ENCODE results near the gene CERCAM.
"Not testable (repeated sequence)": the region's sequence is repeated elsewhere in the genome, so short reads cannot be mapped to it uniquely, and the experiment has no call there.

Gene CERCAM

GRCh38 chr9:128393145-128393775 lies 27.4 kb upstream of the CERCAM start:
- no peak for DNase-seq

GRCh38 chr9:128393970-128394369 lies 26.7 kb upstream of the CERCAM start:
- no peak for DNase-seq

- DNase-seq = no peak
Observed at GRCh38 chr9:128394379-128395168, 26.1 kb upstream of the CERCAM start.

GRCh38 chr9:128396970-128397613 lies 23.6 kb upstream of the CERCAM start:
- DNase-seq = no peak

- no peak for DNase-seq
Observed at GRCh38 chr9:128397831-128398230, 22.8 kb upstream of the CERCAM start.

- no peak for DNase-seq
Observed at GRCh38 chr9:128399861-128400260, 20.8 kb upstream of the CERCAM start.

DNA sequence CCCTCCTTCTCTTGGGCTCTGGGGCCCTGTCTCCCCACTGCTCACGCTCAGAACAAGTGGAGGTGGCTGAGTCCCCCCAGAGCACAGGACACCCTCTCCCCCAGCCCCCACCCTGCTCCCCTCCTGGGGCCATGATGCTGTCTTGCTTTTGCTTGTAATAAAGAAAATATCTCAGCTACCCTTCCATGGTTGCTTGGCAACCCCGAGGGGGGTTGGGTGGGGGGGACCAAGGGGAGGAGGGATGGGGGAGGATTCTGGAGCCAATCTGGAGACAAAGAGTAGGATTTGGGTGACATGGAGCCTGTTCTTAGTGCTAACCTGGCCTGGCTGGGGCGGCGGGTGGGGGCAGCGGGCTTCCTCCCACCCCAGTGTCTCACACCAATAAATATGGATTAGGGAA lies 16.1 kb upstream of the CERCAM start:
- no peak for DNase-seq

- no peak for DNase-seq
Observed at GRCh38 chr9:128405077-128405779, 15.4 kb upstream of the CERCAM start.

DNA sequence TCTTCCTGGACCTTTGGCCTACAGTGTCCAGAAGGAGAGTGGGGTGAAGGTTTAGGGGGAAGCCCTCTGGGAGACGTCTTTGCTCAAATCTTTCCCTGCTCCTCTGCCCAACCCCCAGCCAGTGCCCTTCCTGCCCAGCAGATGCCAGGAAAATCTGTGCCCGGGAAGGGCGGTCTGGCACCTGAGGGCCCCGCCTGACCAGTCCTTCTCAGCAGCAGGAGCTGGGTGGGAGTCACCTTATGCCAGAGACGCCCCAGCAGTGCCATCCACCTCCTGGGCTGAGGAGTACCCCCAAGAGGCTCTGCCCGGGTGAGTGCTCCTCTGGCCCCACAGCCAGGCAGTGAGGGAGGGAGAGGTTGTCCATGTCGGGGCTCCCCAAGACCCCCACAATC lies 14.9 kb upstream of the CERCAM start:
- DNase-seq = no peak

DNA sequence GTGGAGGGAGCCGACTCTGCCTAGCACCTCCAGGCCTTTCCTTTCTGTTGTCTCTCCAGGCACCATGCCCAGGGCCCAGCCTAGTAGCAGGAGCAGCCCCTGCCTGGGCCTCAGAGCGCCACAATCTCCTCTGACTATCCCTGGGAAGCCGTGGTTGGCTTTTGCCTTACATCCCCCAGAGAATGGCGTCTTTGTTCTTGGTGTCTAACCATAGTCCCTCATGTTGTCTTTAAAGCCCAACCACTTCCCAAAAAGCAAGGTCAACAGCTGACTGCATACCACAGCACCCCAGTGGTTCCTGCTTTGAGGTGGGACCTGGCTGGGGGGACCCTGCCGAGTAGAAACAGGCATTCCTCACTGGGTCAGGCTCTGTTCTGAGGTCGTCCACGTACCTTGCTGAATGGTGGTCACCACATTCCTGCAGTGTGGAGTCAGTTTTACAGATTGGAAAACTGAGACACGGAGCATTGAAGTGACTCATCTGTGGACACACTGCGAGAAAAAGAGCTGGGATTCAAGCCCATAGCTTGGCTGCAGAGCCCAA lies 13.7 kb upstream of the CERCAM start:
- no peak for DNase-seq

- no peak for DNase-seq
Observed at GRCh38 chr9:128408963-128409431, 11.7 kb upstream of the CERCAM start.

GRCh38 chr9:128409450-128409849 lies 11.2 kb upstream of the CERCAM start:
- no peak for DNase-seq

DNA sequence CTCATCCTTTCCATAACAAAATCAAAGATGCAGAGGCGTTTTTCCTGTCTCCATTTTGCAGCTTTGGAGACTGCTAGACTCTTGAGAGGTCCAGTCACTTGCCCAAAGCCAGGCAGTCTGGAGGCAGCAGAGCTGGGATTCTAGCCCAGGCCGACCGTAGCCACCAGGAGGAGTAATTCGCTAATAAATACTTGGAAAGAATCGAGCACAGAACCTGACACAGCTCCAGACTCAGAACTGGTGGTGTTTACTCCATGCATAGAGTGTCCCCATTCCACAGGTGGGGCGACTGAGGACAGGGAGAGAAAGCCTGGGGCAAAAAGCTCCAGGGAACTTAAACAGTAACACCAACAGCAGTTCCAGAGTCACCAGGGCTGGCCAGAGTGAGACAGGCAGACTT lies 10.7 kb upstream of the CERCAM start:
- DNase-seq = no peak

- no peak for DNase-seq
Observed at GRCh38 chr9:128411364-128412119, 9.1 kb upstream of the CERCAM start.

- peak; percentile 20 for DNase-seq
Observed at GRCh38 chr9:128412120-128412790, 8.4 kb upstream of the CERCAM start.

DNA sequence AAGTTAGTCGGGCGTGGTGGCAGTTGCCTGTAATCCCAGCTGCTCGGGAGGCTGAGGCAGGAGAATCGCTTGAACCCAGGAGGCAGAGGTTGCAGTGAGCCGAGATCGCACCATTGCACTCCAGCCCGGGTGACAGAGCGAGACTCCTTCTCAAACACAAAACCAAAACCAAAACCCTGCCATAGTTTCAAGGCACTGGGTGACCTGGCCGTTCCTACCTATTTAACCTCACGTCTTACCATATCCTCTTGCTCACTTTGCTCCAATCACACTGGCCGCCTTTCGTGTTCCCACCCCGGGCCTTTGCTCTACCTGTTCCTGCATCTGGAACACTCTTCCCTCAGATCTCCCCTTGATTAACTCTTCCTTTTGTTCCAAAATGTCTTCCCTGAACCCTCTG lies 6.9 kb upstream of the CERCAM start:
- not testable (repeated sequence) for DNase-seq

GRCh38 chr9:128414461-128414860 lies 6.2 kb upstream of the CERCAM start:
- DNase-seq = no peak

DNA sequence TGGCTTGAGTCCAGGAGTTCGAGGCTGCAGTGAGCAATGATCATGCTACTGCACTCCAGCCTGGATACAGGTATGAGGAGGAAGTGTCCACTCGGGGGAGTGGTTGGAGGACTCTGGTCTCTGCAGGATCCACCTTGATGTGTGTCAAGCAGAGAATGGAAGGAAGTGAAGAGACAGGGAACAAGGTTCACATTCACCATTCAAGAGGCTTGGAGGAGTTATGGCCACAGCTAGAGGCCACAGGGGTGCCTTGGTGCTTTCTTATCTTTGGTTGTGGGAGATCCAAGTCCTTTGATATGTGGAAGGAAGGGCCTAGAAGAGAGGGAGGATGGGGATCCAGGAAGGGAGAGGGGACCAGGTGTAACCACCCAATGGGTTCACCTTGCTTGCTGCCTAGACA lies 5.4 kb upstream of the CERCAM start:
- DNase-seq = no peak

DNA sequence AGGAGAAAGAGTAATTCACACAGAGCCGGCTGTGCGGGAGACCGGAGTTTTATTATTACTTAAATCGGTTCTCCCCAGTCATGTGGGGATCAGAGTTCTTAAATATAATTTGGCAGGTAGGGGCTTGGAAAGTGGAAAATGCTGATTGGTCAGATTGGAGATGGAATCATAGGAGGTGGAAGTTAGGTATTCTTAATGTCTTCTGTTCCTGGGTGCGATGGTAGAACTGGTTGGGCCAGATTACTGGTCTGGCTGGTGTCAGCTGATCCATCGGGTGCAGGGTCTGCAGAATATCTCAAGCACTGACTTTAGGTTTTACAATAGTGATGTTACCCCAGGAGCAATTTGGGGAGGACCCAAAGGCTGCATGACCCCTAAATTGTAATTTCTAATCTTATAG lies 4.6 kb upstream of the CERCAM start:
- DNase-seq = peak; percentile 48

DNA sequence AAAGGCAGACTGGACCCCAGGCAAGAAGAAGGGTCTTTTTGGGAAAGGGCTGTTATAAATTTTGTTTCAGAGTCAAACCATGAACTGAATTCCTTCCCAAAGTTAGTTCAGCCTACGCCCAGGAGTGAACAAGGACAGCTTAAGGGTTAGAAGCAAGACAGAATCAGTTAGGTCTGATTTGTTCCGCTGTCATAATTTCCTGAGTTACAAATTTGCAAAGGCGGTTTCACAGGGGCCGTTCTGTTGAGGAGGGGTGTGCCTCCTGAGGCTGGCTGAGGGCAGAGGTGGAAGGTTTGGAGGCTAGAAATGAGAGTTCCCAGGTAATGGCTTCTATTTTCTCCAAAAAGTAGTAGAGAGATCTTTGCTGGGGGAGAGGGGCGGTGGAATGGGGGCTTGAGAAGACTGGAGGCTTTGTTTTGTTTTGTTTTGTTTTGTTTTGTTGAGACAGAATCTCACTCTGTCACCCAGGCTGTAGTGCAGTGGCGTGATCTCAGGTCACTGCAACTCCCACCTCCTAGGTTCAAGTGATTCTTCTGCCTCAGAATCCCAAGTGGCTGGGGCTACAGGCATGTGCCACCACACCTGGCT lies 4.1 kb upstream of the CERCAM start:
- no peak for DNase-seq

Data from NCI-H526 treated with DMSO at 0.1 percent for 48 hours (cell line).